ENCODE data around the gene PHTF2. TPM values are rescaled to one million over a fixed set of nuclear protein-coding genes. Genes with fewer than 3 reads are reported as not detected.

PHTF2 gene
- total RNA-seq, 1 donor from 2014 or later = 34.3 TPM

- DNase-seq = no peak
Observed at GRCh38 chr7:77877791-77878190, 79.2 kb downstream of the PHTF2 start.

GRCh38 chr7:77878500-77878899, 79.9 kb downstream of the PHTF2 start:
- DNase-seq = no peak

- no peak for DNase-seq
Observed at GRCh38 chr7:77879272-77879671, 80.7 kb downstream of the PHTF2 start.

- no peak for DNase-seq
Observed at GRCh38 chr7:77881871-77882270, 83.3 kb downstream of the PHTF2 start.

DNA sequence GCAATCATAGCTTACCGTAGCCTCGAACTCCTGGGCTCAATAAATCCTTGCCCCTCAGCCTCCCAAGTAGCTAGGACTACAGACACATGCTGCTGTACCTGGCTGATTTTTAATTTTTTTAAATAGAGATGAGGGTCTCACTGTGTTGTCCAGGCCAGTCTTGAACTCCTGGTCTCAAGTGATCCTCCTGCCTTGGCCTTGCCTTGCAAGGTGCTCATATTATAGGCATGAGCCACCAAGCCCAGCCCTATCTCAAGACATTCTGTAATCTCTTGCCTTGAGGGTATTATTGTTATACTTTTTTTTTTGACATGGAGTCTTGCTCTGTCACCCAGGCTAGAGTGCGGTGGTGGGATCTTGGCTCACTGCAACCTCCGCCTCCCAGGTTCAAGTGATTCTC, 86.6 kb downstream of the PHTF2 start:
- no peak for DNase-seq

- DNase-seq = no peak
Observed at GRCh38 chr7:77887567-77887966, 89.0 kb downstream of the PHTF2 start.

DNA sequence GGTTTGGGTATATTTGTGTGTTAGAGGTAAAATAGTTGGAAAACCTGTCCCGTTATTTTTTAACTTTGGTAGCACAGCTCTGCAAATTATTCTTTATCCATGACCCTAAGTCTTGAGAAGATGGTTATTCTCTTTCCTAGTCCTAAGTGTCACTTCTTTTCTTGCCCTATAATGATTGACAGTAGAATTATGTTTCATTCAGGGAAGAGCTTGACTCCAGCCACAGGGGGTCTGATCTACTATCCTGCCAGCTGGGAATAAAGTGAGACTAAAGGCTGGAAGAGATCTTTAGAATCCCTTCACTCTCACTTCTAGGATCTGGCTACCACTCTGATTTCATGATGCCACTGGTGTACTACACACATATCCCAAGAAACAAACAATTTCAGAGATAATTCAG, 90.4 kb downstream of the PHTF2 start:
- DNase-seq = no peak

DNA sequence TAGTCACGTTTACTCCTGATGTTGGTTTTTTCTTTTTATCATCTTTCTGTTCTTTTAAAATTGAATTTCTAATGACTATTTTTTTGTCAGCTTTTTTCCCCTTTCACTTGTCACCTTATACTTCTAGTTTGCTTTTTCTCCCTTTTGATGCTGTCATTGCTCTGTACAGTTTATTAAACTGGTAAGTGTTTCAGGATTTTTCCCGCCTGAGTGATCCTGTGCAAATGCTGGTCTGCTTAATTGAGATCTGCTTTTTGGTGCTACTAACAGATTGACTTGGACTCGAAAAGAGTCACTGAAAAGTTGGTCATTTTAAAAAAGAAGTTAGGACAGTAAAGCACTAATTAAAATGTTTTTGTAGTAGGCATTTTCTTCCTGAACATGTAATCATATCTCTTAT, 95.2 kb downstream of the PHTF2 start:
- DNase-seq = no peak

GRCh38 chr7:77894574-77895091, 96.1 kb downstream of the PHTF2 start:
- DNase-seq = no peak

GRCh38 chr7:77895905-77896304, 97.3 kb downstream of the PHTF2 start:
- DNase-seq = no peak

DNA sequence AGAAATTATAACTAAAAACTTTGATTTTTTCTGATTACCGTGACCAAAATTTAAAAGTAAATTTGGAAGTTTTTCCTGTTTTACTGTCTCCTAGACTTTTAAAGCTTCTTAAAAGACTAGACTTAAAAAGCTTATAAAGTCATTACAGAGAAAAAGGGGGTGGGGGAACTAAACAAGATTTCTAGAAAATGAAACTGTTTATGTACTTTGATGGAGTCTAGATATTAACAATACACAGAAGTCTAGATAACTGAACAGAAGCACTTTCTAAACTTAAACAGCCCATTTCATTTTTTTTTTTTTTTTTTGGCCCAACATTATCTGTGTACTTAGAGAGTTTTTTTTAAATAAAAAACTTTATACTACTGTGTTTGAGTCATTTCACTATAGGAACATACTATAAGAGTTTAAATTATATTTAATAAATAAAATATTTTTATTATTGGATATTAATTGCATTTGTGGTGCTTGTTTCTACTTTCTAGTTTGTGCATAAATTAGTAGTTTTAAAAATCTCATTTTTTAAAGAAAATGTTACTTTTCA, 98.5 kb downstream of the PHTF2 start:
- DNase-seq = no peak

DNA sequence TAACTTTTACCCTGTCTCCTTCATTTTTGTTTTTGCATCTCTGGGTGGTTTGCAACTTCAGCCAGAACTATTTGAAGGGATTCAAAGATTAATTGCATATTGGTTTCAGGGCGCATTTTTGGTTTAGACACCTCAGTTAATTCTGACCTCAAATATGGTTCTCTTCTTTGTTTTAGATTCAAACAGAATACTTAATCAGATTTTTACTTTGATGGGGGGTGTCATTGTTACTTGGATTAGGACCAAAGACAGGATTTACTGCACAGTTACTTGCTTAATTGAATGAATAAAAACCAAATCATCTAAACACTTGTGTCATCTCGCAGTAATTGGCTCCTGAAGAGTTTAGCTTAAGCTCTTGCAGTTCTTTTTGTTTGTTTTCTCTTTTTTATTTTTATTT, 100.9 kb downstream of the PHTF2 start:
- DNase-seq = no peak

DNA sequence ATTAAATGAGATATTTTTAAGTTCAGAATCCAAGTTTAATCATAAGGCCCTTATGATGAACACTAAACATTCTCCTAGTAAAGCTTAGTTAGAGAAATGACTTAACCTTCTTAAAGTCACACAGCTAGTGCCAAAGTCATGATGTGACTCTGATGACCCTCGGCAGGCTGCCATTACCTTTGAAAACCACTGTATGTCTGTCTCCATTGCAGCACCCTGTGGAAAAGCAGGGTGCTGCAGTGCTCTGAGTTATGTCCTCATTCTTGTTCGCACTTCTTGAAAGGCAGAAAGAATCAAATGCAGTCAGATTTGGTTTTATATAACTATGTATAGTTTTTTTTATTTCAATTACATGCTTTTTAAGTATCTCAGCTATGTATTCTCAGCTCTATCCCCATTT, 105.0 kb downstream of the PHTF2 start:
- no peak for DNase-seq

DNA sequence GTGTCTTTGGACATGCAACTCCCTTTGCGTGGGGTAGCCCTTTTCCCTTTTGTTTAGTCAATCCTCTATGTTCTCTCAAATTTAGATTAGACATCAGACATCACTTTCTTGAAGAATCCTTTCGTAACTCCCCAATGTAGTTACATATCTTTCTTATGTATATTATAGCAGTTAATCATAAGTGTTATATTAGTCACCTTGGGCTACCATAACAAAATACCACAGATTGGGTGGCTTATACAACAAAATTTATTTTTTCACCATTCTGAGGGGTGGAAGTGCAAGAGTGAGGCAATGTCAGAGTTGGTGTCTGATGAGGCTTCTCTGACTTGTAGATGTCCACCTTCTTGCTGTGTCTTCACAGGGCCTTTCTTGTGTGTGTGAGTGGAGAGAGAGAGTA, 105.7 kb downstream of the PHTF2 start:
- DNase-seq = no peak

- no peak for DNase-seq
Observed at GRCh38 chr7:77907281-77907680, 108.7 kb downstream of the PHTF2 start.

DNA sequence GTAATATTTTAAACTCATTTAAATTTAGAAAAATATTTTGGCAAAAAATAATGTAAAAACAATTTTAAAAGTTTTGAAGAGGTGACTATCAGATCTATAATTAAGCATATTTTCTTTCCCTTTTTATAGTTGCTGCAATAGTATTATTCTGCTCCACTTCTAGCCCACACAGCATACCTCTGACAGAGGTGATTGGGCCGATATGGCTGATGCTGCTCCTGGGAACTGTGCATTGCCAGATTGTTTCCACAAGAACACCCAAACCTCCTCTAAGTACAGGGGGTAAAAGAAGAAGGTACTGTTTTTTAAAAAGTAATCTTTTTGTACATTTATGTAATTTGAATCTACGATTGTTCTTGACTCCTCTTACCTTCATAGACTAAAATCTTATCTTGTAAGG, 110.1 kb downstream of the PHTF2 start:
- DNase-seq = no peak

DNA sequence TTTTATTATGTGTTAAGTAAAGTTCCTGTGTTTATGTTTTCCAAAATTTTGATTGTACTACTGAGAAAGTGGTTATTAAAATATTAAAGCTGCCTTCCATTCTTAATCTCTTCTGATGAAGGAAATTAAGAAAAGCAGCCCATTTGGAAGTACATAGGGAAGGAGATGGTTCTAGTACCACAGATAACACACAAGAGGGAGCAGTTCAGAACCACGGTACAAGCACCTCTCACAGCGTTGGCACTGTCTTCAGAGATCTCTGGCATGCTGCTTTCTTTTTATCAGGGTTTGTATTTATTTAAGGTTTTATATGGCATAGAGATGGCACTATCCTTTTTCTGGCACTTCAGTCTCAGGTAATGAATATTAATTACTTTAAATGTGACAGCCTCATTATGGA, 111.6 kb downstream of the PHTF2 start:
- DNase-seq = no peak

DNA sequence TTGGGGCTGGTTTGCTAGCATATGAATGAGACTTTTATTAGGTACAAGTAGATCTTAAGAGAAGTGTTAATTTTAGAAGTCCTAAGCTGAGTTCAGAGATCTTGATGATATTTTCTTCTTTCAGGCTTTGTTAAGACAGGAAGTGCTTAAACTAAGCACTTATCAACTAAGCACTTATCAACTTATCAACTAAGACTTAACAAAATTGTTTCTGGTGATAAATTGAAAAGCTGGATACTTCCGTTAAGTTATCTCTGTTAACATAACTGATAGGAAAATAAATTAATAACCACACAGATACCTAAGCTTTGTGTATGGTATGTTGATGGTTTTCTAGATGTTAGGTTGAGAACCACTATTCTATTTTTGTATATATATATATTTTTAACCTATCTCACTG, 113.7 kb downstream of the PHTF2 start:
- DNase-seq = no peak

- no peak for DNase-seq
Observed at GRCh38 chr7:77913977-77914607, 115.5 kb downstream of the PHTF2 start.

- DNase-seq = no peak
Observed at GRCh38 chr7:77917500-77918262, 119.1 kb downstream of the PHTF2 start.

- DNase-seq = no peak
Observed at GRCh38 chr7:77918676-77919075, 120.1 kb downstream of the PHTF2 start.

- DNase-seq = no peak
Observed at GRCh38 chr7:77923419-77923818, 124.8 kb downstream of the PHTF2 start.

DNA sequence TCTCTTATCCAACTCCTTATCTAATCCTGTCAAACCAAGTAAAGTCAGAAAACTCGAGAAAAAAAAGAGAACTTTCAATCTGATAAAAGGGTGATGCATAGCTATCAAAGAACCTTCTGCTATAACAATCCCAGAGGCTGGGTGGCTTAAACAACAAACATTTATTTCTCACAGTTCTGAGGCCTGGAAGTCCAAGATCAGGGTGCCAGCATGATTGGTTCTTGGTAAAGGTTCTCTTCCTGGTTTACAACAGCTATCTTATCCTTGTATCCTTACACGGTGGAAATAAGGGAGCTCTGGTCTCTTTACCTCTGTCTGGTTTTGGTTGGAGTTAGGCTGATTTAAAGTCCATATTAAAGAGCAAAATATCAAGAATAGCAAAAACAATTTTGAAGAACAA, 131.9 kb downstream of the PHTF2 start:
- DNase-seq = no peak

DNA sequence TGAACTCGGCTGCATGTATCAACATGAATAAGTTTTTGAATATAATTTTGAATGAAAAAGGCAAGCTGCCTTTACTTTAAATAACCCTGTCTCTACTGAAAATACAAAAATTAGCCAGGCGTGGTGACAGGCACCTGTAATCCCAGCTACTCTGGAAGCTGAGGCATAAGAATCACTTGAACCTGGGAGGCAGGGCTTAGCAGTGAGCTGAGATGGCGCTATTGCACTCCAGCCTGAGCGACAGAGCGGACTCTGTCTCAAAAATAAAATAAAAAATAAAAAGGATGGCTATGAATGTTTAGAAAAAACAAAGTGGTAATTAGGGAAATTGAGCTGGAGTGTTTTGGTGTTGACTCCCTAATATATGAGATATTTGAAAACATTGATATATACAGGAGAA, 133.3 kb downstream of the PHTF2 start:
- no peak for DNase-seq
